GM23338 (cell line): ENCODE data around the gene KCNMB3. TPM values are rescaled to one million over a fixed set of nuclear protein-coding genes. Genes with fewer than 3 reads are reported as not detected.

Experiments used
- ATAC-seq: fragments of 200-7000 bp; cut with Tn5 transposase; 3 replicates; pipeline ENCODE4 v1.9.1; 2020
- DNase-seq: peaks from one replicate; pipeline ENCODE4 v3.0.0-alpha.2; 2015; ENCODE audit warnings: low spot score
- H2AFZ ChIP-seq: fragments of 200-600 bp; sonication (generic); 2 replicates; pipeline ENCODE4 v1.8.0; 2016; ENCODE audit warnings: antibody characterized with exemption, mild to moderate bottlenecking, moderate library complexity
- H3F3A ChIP-seq: fragments of 200-600 bp; sonication (generic); replicated peaks from 2 replicates; pipeline ENCODE4 v1.8.0; 2017; ENCODE audit warnings: antibody characterized with exemption, mixed run types, low read depth
- H3K27ac ChIP-seq: fragments of 200-600 bp; sonication (generic); 2 replicates; pipeline ENCODE4 v1.6.1; 2016; ENCODE audit warnings: low read depth
- H3K27me3 ChIP-seq: fragments of 200-600 bp; sonication (generic); 2 replicates; pipeline ENCODE4 v1.8.0; 2016; ENCODE audit warnings: mild to moderate bottlenecking, mixed run types, moderate library complexity; ENCODE audit not compliant: insufficient read depth
- H3K36me3 ChIP-seq: fragments of 200-600 bp; sonication (generic); 2 replicates; pipeline ENCODE4 v1.8.0; 2016; ENCODE audit warnings: mild to moderate bottlenecking; ENCODE audit not compliant: insufficient read depth
- H3K4me1 ChIP-seq: fragments of 200-600 bp; sonication (generic); 2 replicates; pipeline ENCODE4 v1.8.0; 2016; ENCODE audit warnings: mild to moderate bottlenecking, moderate library complexity; ENCODE audit not compliant: insufficient read depth
- H3K4me2 ChIP-seq: fragments of 200-600 bp; sonication (generic); 2 replicates; pipeline ENCODE4 v1.7.1; 2017; ENCODE audit warnings: mixed run types
- H3K4me3 ChIP-seq: fragments of 200-600 bp; sonication (generic); 2 replicates; pipeline ENCODE4 v1.6.1; 2016; ENCODE audit warnings: mixed run types
- H3K79me2 ChIP-seq: fragments of 200-600 bp; sonication (generic); replicated peaks from 2 replicates; pipeline ENCODE4 v1.8.0; 2017; ENCODE audit warnings: mild to moderate bottlenecking; ENCODE audit not compliant: insufficient read depth
- H3K9me2 ChIP-seq: fragments of 200-600 bp; sonication (generic); 2 replicates; pipeline ENCODE4 v1.8.0; 2017; ENCODE audit not compliant: insufficient read depth
- H4K20me1 ChIP-seq: fragments of 200-600 bp; sonication (generic); replicated peaks from 2 replicates; pipeline ENCODE4 v1.8.0; 2017; ENCODE audit warnings: mild to moderate bottlenecking; ENCODE audit not compliant: insufficient read depth
- H3K27ac Mint-ChIP-seq: 2 replicates; pipeline ENCODE4 v1.8.0; 2020; ENCODE audit warnings: inconsistent platforms, mild to moderate bottlenecking, moderate library complexity, mixed read lengths
- H3K27me3 Mint-ChIP-seq: 3 replicates; pipeline ENCODE4 v1.8.0; 2022; ENCODE audit warnings: low read depth, mild to moderate bottlenecking, moderate library complexity, mixed read lengths, inconsistent platforms; ENCODE audit not compliant: insufficient read depth, poor library complexity
- H3K36me3 Mint-ChIP-seq: 3 replicates; pipeline ENCODE4 v1.8.0; 2021; ENCODE audit warnings: low read depth, mild to moderate bottlenecking, inconsistent platforms, moderate library complexity, mixed read lengths
- H3K4me1 Mint-ChIP-seq: 3 replicates; pipeline ENCODE4 v1.8.0; 2020; ENCODE audit warnings: mild to moderate bottlenecking, inconsistent platforms, mixed read lengths
- H3K4me3 Mint-ChIP-seq: 3 replicates; pipeline ENCODE4 v1.8.0; 2021; ENCODE audit warnings: moderate library complexity, mild to moderate bottlenecking, inconsistent platforms, mixed read lengths
- H3K9me3 Mint-ChIP-seq: 3 replicates; pipeline ENCODE4 v1.8.0; 2020; ENCODE audit warnings: moderate library complexity, mild to moderate bottlenecking, inconsistent platforms, mixed read lengths
- CREB1 ChIP-seq: fragments of 250-450 bp; sonication (Bioruptor Pico); IDR thresholded peaks from 2 replicates; pipeline ENCODE4 v1.5.0; 2020; ENCODE audit warnings: low read depth, mild to moderate bottlenecking, moderate library complexity
- EZH2phosphoT487 ChIP-seq: fragments of 200-600 bp; sonication (generic); IDR thresholded peaks from one replicate; pipeline ENCODE4 v1.8.1; 2018; ENCODE audit warnings: antibody characterized with exemption; ENCODE audit not compliant: unreplicated experiment
- JUNB ChIP-seq: IDR thresholded peaks from one replicate; pipeline ENCODE4 v1.6.1; 2016; ENCODE audit warnings: antibody characterized with exemption; ENCODE audit not compliant: unreplicated experiment
- NANOG ChIP-seq: IDR thresholded peaks from 2 replicates; pipeline ENCODE4 v1.6.1; 2016; ENCODE audit warnings: antibody characterized with exemption, borderline replicate concordance
- POLR2AphosphoS5 ChIP-seq: IDR thresholded peaks from 2 replicates; pipeline ENCODE4 v1.6.1; 2016; ENCODE audit warnings: antibody characterized with exemption, low read depth
- ZNF114 ChIP-seq: fragments of 250-450 bp; sonication (Bioruptor Pico); IDR thresholded peaks from 2 replicates; pipeline ENCODE4 v1.5.0; 2020; ENCODE audit warnings: mild to moderate bottlenecking, moderate library complexity
- polyA plus RNA-seq: library from polyadenylated mRNA; unstranded; fragments of >200 nt; fragmentation: Nextera tagmentation; extraction: Ambion mirVana; gene quantifications from 2 replicates; pipeline ENCODE4 v1.2.1, GENCODE V29; 2016
- total RNA-seq: library from RNA; depleted of rRNA; stranded (reverse); fragments of >200 nt; shearing (Covaris generic); gene quantifications from 2 replicates; pipeline ENCODE4 v1.2.3, GENCODE V29; 2014
- TF ChIP-seq, protein P1 (sequence below): IDR thresholded peaks from one replicate; pipeline ENCODE4 v1.6.1; 2018; ENCODE audit warnings: antibody characterized with exemption; ENCODE audit not compliant: unreplicated experiment
- TF ChIP-seq, protein P2 (sequence below): IDR thresholded peaks from 2 replicates; pipeline ENCODE4 v1.6.1; 2016; ENCODE audit warnings: antibody characterized with exemption
- TF ChIP-seq, protein P3 (sequence below), 2 experiments: fragments of 200-600 bp in 1 of 2; sonication (generic) in 1 of 2; conservative IDR thresholded peaks; 2 replicates each; pipeline versions ENCODE4 v1.5.1 to v1.6.1; 2016 to 2017; ENCODE audit warnings: antibody characterized with exemption in 2 of 2, low read depth in 2 of 2, mild to moderate bottlenecking in 2 of 2, moderate library complexity in 1 of 2

KCNMB3 gene
- total and polyA plus RNA-seq, 2 experiments from 2014 or later, result 1.3 to 3.8 TPM

DNA sequence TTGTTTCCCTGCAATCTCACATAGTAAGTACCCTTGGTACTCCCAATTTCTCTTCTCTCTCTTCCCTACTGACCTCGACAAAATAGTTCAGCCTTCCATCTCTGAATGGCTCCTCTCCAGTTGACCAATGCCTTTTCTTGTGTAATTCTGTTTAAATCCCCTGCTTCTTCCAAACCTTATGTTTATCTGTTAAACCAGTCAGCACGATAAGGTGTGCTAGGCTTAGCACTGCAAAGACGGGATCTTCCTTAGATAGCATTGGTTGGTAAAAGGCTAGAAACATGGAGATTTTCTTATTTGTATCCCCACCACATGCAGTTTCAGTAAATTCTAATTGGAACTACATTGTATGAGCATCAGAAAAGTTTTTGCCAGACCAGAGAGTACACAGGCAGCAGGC is 25.8 kb upstream of the KCNMB3 start (continued):
- TF ChIP-seq CREB1 (CRISPR knock-in tag), result no peak
- TF ChIP-seq, protein P1, sequence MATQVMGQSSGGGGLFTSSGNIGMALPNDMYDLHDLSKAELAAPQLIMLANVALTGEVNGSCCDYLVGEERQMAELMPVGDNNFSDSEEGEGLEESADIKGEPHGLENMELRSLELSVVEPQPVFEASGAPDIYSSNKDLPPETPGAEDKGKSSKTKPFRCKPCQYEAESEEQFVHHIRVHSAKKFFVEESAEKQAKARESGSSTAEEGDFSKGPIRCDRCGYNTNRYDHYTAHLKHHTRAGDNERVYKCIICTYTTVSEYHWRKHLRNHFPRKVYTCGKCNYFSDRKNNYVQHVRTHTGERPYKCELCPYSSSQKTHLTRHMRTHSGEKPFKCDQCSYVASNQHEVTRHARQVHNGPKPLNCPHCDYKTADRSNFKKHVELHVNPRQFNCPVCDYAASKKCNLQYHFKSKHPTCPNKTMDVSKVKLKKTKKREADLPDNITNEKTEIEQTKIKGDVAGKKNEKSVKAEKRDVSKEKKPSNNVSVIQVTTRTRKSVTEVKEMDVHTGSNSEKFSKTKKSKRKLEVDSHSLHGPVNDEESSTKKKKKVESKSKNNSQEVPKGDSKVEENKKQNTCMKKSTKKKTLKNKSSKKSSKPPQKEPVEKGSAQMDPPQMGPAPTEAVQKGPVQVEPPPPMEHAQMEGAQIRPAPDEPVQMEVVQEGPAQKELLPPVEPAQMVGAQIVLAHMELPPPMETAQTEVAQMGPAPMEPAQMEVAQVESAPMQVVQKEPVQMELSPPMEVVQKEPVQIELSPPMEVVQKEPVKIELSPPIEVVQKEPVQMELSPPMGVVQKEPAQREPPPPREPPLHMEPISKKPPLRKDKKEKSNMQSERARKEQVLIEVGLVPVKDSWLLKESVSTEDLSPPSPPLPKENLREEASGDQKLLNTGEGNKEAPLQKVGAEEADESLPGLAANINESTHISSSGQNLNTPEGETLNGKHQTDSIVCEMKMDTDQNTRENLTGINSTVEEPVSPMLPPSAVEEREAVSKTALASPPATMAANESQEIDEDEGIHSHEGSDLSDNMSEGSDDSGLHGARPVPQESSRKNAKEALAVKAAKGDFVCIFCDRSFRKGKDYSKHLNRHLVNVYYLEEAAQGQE, result no peak
- no peak for TF ChIP-seq EZH2phosphoT487
- no peak for TF ChIP-seq ZNF114 (CRISPR knock-in tag)
- no peak for TF ChIP-seq JUNB
- TF ChIP-seq POLR2AphosphoS5, result no peak
- no peak for TF ChIP-seq NANOG

DNA sequence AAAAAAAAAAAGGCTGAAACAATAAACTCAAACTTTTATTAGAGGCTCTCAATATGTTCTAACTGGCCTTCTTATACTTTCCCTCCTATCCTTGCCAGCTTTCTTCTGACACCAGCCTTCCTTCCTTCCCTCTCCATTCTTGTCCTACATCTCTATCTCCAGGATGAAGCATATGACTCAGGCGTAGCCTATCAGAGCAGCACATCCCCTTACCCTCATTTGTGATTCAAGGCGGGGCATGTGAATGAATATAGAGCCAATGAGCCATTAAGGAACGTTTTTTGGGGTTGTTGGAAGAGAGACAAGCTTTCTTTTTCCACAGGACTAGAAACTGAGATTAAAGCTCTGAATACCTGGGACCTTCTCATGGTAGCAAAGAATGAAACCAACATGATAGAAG is 25.1 kb upstream of the KCNMB3 start:
- DNase-seq (no peak), ATAC-seq (no peak)
- H3F3A ChIP-seq, result no peaks in the 10 kb centered on the region
- H2AFZ ChIP-seq, result peak overlapping the region; percentile 7; the same call in 1 of the 2 replicates
- Mint-ChIP-seq H3K4me3 (no peak overlapping the region), H3K4me1 (peaks cover 6% of the 10 kb centered on the region), H3K27ac (no peak overlapping the region), H3K36me3 (no peaks in the 10 kb centered on the region), H3K9me3 (no peaks in the 10 kb centered on the region), H3K27me3 (no peaks in the 10 kb centered on the region)
- peaks cover 5% of the 10 kb centered on the region; the same call in 1 of the 2 replicates for H3K4me1 ChIP-seq
- H3K4me2 ChIP-seq, result no peak overlapping the region
- no peaks in the 10 kb centered on the region for H3K36me3 ChIP-seq
- H3K4me3 ChIP-seq, result no peak overlapping the region
- no peak overlapping the region for H3K27ac ChIP-seq
- H3K9me2 ChIP-seq, result no peaks in the 10 kb centered on the region
- H3K27me3 ChIP-seq, result no peaks in the 10 kb centered on the region
- H4K20me1 ChIP-seq, result no peaks in the 10 kb centered on the region
- no peaks in the 10 kb centered on the region for H3K79me2 ChIP-seq
- no peak for TF ChIP-seq POLR2AphosphoS5
- TF ChIP-seq, protein P2, sequence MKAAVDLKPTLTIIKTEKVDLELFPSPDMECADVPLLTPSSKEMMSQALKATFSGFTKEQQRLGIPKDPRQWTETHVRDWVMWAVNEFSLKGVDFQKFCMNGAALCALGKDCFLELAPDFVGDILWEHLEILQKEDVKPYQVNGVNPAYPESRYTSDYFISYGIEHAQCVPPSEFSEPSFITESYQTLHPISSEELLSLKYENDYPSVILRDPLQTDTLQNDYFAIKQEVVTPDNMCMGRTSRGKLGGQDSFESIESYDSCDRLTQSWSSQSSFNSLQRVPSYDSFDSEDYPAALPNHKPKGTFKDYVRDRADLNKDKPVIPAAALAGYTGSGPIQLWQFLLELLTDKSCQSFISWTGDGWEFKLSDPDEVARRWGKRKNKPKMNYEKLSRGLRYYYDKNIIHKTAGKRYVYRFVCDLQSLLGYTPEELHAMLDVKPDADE, result no peak
- TF ChIP-seq JUNB, result no peak
- TF ChIP-seq, protein P3, sequence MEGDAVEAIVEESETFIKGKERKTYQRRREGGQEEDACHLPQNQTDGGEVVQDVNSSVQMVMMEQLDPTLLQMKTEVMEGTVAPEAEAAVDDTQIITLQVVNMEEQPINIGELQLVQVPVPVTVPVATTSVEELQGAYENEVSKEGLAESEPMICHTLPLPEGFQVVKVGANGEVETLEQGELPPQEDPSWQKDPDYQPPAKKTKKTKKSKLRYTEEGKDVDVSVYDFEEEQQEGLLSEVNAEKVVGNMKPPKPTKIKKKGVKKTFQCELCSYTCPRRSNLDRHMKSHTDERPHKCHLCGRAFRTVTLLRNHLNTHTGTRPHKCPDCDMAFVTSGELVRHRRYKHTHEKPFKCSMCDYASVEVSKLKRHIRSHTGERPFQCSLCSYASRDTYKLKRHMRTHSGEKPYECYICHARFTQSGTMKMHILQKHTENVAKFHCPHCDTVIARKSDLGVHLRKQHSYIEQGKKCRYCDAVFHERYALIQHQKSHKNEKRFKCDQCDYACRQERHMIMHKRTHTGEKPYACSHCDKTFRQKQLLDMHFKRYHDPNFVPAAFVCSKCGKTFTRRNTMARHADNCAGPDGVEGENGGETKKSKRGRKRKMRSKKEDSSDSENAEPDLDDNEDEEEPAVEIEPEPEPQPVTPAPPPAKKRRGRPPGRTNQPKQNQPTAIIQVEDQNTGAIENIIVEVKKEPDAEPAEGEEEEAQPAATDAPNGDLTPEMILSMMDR (conservative IDR thresholded peaks at IDR 0.05; ENCODE audit: low read depth in 2 of 2), result no peak
- TF ChIP-seq CREB1 (CRISPR knock-in tag), result no peak
- TF ChIP-seq ZNF114 (CRISPR knock-in tag), result no peak
- TF ChIP-seq NANOG, result no peak
- TF ChIP-seq, protein P1, result no peak
- no peak for TF ChIP-seq EZH2phosphoT487
